Measurements from ENCODE around the gene CNTLN. TPM values are rescaled to one million over a fixed set of nuclear protein-coding genes. Genes with fewer than 3 reads are reported as not detected.

Gene CNTLN
- total and polyA plus RNA-seq, 2 experiments from 2014 or later: 3.6 to 9.2 TPM

GRCh38 chr9:17481565-17481964, 346.7 kb downstream of the CNTLN start:
- H3K36me3 ChIP-seq (replicated peaks; ENCODE audit: insufficient read depth, low read depth): no peaks in the 10 kb centered on the region
- DNase-seq (ENCODE audit: low spot score): no peak

DNA sequence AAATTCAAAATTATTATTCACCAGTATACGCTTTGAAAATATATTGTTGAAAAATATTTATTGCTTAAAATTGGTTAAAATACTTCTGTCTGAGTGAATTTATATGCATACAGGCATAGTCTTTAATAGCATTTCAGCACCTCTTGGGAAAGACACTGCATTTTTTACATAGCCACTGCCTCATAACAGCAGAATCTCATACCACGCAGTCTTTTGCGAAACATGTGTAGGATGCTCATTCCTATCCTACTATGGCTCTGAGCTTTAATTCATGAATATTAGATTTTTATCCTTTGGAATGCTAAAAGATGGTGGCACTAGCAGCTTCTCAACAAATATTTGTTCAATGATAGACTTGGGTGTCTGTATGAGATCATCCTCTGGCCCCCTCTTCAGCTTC, 350.1 kb downstream of the CNTLN start:
- Histone ChIP-seq H3K27me3 (no peaks in the 10 kb centered on the region), H3K4me3 (no peak overlapping the region), H3K27ac (no peak overlapping the region), H2AFZ (no peak overlapping the region), H3K4me1 (ENCODE audit: insufficient read depth) (no peaks in the 10 kb centered on the region), H3K36me3 (replicated peaks; ENCODE audit: insufficient read depth, low read depth) (no peaks in the 10 kb centered on the region), H4K20me1 (ENCODE audit: insufficient read depth, poor library complexity, severe bottlenecking) (no peaks in the 10 kb centered on the region), H3K9me2 (replicated peaks; ENCODE audit: insufficient read depth) (no peaks in the 10 kb centered on the region), H3K4me2 (no peak overlapping the region), H3K79me2 (no peaks in the 10 kb centered on the region), H3K9me3 (ENCODE audit: low read depth) (no peaks in the 10 kb centered on the region)
- no peak for DNase-seq (ENCODE audit: low spot score)
- 99% methylated on average over 3 of the region's 3 CpGs for WGBS (ENCODE audit: low lambda C conversion rate, missing lambda C conversion rate)
- TF ChIP-seq EZH2 (IDR thresholded peaks at IDR 0.05; ENCODE audit: borderline replicate concordance) (no peak), EZH2phosphoT487 (IDR thresholded peaks at IDR 0.05; ENCODE audit: low read depth, severe bottlenecking, unreplicated experiment) (no peak)
- TF ChIP-seq, protein P1, sequence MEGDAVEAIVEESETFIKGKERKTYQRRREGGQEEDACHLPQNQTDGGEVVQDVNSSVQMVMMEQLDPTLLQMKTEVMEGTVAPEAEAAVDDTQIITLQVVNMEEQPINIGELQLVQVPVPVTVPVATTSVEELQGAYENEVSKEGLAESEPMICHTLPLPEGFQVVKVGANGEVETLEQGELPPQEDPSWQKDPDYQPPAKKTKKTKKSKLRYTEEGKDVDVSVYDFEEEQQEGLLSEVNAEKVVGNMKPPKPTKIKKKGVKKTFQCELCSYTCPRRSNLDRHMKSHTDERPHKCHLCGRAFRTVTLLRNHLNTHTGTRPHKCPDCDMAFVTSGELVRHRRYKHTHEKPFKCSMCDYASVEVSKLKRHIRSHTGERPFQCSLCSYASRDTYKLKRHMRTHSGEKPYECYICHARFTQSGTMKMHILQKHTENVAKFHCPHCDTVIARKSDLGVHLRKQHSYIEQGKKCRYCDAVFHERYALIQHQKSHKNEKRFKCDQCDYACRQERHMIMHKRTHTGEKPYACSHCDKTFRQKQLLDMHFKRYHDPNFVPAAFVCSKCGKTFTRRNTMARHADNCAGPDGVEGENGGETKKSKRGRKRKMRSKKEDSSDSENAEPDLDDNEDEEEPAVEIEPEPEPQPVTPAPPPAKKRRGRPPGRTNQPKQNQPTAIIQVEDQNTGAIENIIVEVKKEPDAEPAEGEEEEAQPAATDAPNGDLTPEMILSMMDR (IDR thresholded peaks at IDR 0.05; ENCODE audit: poor library complexity): no peak

More at GRCh38 chr9:17481565-17481964, 346.7 kb downstream of the CNTLN start:
- no peaks in the 10 kb centered on the region for H4K20me1 ChIP-seq (ENCODE audit: insufficient read depth, poor library complexity, severe bottlenecking)
- no peak overlapping the region for H3K27ac ChIP-seq
- no peaks in the 10 kb centered on the region for H3K9me3 ChIP-seq (ENCODE audit: low read depth)
- no peak overlapping the region for H3K4me3 ChIP-seq
- no peaks in the 10 kb centered on the region for H3K9me2 ChIP-seq (replicated peaks; ENCODE audit: insufficient read depth)
- H3K27me3 ChIP-seq: no peaks in the 10 kb centered on the region
- H3K79me2 ChIP-seq: no peaks in the 10 kb centered on the region
- TF ChIP-seq EZH2phosphoT487 (IDR thresholded peaks at IDR 0.05; ENCODE audit: low read depth, severe bottlenecking, unreplicated experiment) (no peak), EZH2 (IDR thresholded peaks at IDR 0.05; ENCODE audit: borderline replicate concordance) (no peak)
- TF ChIP-seq, protein P1 (IDR thresholded peaks at IDR 0.05; ENCODE audit: poor library complexity): no peak
- H3K4me2 ChIP-seq: no peak overlapping the region
- no peaks in the 10 kb centered on the region for H3K4me1 ChIP-seq (ENCODE audit: insufficient read depth)
- no peak overlapping the region for H2AFZ ChIP-seq

- Histone ChIP-seq H3K79me2 (no peaks in the 10 kb centered on the region), H2AFZ (no peak overlapping the region), H3K27me3 (no peaks in the 10 kb centered on the region), H3K36me3 (replicated peaks; ENCODE audit: insufficient read depth, low read depth) (no peaks in the 10 kb centered on the region), H3K4me2 (no peak overlapping the region), H3K9me2 (replicated peaks; ENCODE audit: insufficient read depth) (no peaks in the 10 kb centered on the region), H3K4me1 (ENCODE audit: insufficient read depth) (no peaks in the 10 kb centered on the region), H3K27ac (no peak overlapping the region), H3K9me3 (ENCODE audit: low read depth) (no peaks in the 10 kb centered on the region), H4K20me1 (ENCODE audit: insufficient read depth, poor library complexity, severe bottlenecking) (no peaks in the 10 kb centered on the region), H3K4me3 (no peak overlapping the region)
- 100% methylated on average over 1 of the region's 1 CpG for WGBS (ENCODE audit: low lambda C conversion rate, missing lambda C conversion rate)
- DNase-seq (ENCODE audit: low spot score): no peak
- TF ChIP-seq EZH2 (IDR thresholded peaks at IDR 0.05; ENCODE audit: borderline replicate concordance) (no peak), EZH2phosphoT487 (IDR thresholded peaks at IDR 0.05; ENCODE audit: low read depth, severe bottlenecking, unreplicated experiment) (no peak)
- TF ChIP-seq, protein P1 (IDR thresholded peaks at IDR 0.05; ENCODE audit: poor library complexity): no peak
Measured at GRCh38 chr9:17486396-17486795, 351.6 kb downstream of the CNTLN start.

- no peak for TF ChIP-seq EZH2phosphoT487 (IDR thresholded peaks at IDR 0.05; ENCODE audit: low read depth, severe bottlenecking, unreplicated experiment)
- TF ChIP-seq EZH2 (IDR thresholded peaks at IDR 0.05; ENCODE audit: borderline replicate concordance): no peak
- TF ChIP-seq, protein P1 (IDR thresholded peaks at IDR 0.05; ENCODE audit: poor library complexity): no peak
- Histone ChIP-seq H3K27me3 (no peaks in the 10 kb centered on the region), H3K9me3 (ENCODE audit: low read depth) (no peaks in the 10 kb centered on the region), H2AFZ (no peak overlapping the region), H3K4me1 (ENCODE audit: insufficient read depth) (no peaks in the 10 kb centered on the region), H3K4me3 (no peak overlapping the region), H3K36me3 (replicated peaks; ENCODE audit: insufficient read depth, low read depth) (no peaks in the 10 kb centered on the region), H3K79me2 (no peaks in the 10 kb centered on the region), H3K9me2 (replicated peaks; ENCODE audit: insufficient read depth) (no peaks in the 10 kb centered on the region), H4K20me1 (ENCODE audit: insufficient read depth, poor library complexity, severe bottlenecking) (no peaks in the 10 kb centered on the region), H3K4me2 (no peak overlapping the region), H3K27ac (no peak overlapping the region)
- 85% methylated on average over 6 of the region's 6 CpGs for WGBS (ENCODE audit: low lambda C conversion rate, missing lambda C conversion rate)
- DNase-seq (ENCODE audit: low spot score): no peak
Measured at GRCh38 chr9:17487467-17487866, 352.6 kb downstream of the CNTLN start.

Measured in hepatocyte (in vitro differentiated cells).